ENCODE measurements around the gene ERC2. TPM values are rescaled to one million over a fixed set of nuclear protein-coding genes. Genes with fewer than 3 reads are reported as not detected.

The ERC2 gene
- total RNA-seq (2016; rRNA removed; fragmentation: Illumina TruSeq; extraction: Trizol) (0.22 and 0.28 TPM in 2 replicates), polyA plus RNA-seq (2011; rRNA removed) (0.08 and 0.16 TPM in 2 replicates), polyA minus RNA-seq (2011; rRNA and poly(A)+ RNA removed; ENCODE audit: low replicate concordance) (0.74 TPM in 1 of 2 replicates, not detected in the other), Bru-seq, nascent RNA (percentile 8 among the genes with signal in this experiment), BruChase-seq, experiment 1, labeled RNA remaining after a 6-hour chase (percentile 3 among the genes with signal in this experiment), BruChase-seq, experiment 2, labeled RNA remaining after a 2-hour chase (percentile 6 among the genes with signal in this experiment)
- 0.10 TPM in 1 of 2 replicates, not detected in the other for total RNA-seq (2016; cell fraction: cytosol; rRNA removed; fragmentation: Illumina TruSeq; extraction: Trizol; ENCODE audit: low read depth)
- total RNA-seq (2016; cell fraction: insoluble cytoplasmic fraction; rRNA removed; fragmentation: Illumina TruSeq; extraction: Trizol): not detected in 2 replicates
- not detected in 2 replicates for total RNA-seq (2016; cell fraction: membrane; rRNA removed; fragmentation: Illumina TruSeq; extraction: Trizol)
- not detected in 2 replicates for total RNA-seq (2016; cell fraction: nucleus; rRNA removed; fragmentation: Illumina TruSeq; extraction: Trizol)
- 0.08 TPM in 1 of 2 replicates, not detected in the other for polyA plus RNA-seq (2011; cell fraction: cytosol; rRNA removed)
- not detected in 2 replicates for polyA plus RNA-seq (2011; cell fraction: nucleus; rRNA removed)
- polyA plus RNA-seq (2012): not detected in 2 replicates
- polyA plus RNA-seq (2016; cell fraction: cytosol; fragmentation: Illumina TruSeq; extraction: Trizol; ENCODE audit: low read depth): 0.25 and 0.46 TPM in 2 replicates
- 0.29 TPM in 1 of 2 replicates, not detected in the other for polyA plus RNA-seq (2016; cell fraction: insoluble cytoplasmic fraction; fragmentation: Illumina TruSeq; extraction: Trizol; ENCODE audit: low read depth)
- polyA plus RNA-seq (2016; cell fraction: membrane; fragmentation: Illumina TruSeq; extraction: Trizol; ENCODE audit: low read depth): not detected in 2 replicates
- 0.34 TPM in 1 of 2 replicates, not detected in the other for polyA plus RNA-seq (2016; cell fraction: nucleus; fragmentation: Illumina TruSeq; extraction: Trizol; ENCODE audit: insufficient read depth, low read depth)
- polyA minus RNA-seq (2011; cell fraction: cytosol; rRNA and poly(A)+ RNA removed): not detected in 2 replicates
- 0.25 and 0.39 TPM in 2 replicates for polyA minus RNA-seq (2011; cell fraction: nucleus; rRNA and poly(A)+ RNA removed)
- long read RNA-seq, experiment 1: 0 reads
- long read RNA-seq, experiment 2, partial matches to known transcripts: 0 of 1 reads
- long read RNA-seq, experiment 2, other reads (novel, unspliced or antisense): 1 of 1 reads

GRCh38 chr3:56468184-56469106 lies at the start of gene ERC2:
Gene ERC2, minus strand, starts transcription at chr3:56468467.
- intact Hi-C loops (cut with micrococcal nuclease; ENCODE audit: unreplicated experiment) (no loop called here), in situ Hi-C loops (cut with HindIII; ENCODE audit: extremely low pct_ligation_motif_present, low pct_unique_long_range_greater_than_20kb) (no loop called here)
- Histone ChIP-seq H3K36me3 (replicated peaks in 1 of 2; ENCODE audit: control insufficient read depth in 1 of 2, insufficient read depth in 2 of 2, low read length in 2 of 2) (no peaks in the 10 kb centered on the region), H3K9me3 (ENCODE audit: low read length) (no peaks in the 10 kb centered on the region), H3K4me1 (ENCODE audit: insufficient read depth, low read length) (peaks cover 13% of the 10 kb centered on the region), H3K4me3 (replicated peaks in 1 of 3; ENCODE audit: insufficient read depth in 1 of 3, low read depth in 2 of 3, low read length in 3 of 3) (peak within 1 kb of the TSS; percentile 37 to 68 (median 57); a peak in 5 of 6 replicates), H3K27me3 (ENCODE audit: control insufficient read depth in 1 of 2, insufficient read depth in 2 of 2, low read length in 2 of 2) (peaks cover 1 to 25% of the 10 kb centered on the region in 2 experiments), H3K79me2 (ENCODE audit: insufficient read depth, low read length) (no peaks in the 10 kb centered on the region), H4K20me1 (ENCODE audit: insufficient read depth, low read length) (no peaks in the 10 kb centered on the region), H2AFZ (ENCODE audit: low read length) (no peak within 1 kb of the TSS), H3K27ac (ENCODE audit: extremely low read length, insufficient read depth, low read length) (no peak within 1 kb of the TSS), H3K4me2 (ENCODE audit: low read depth, low read length) (peak within 1 kb of the TSS; percentile 74), H3K9ac (ENCODE audit: insufficient read depth, low read depth, low read length) (no peak within 1 kb of the TSS)
- CTCF ChIA-PET (ENCODE audit: low intra/inter-chr PET ratio, low total read pairs): no interaction called here
- ATAC-seq (peak; percentile 92), DNase-seq (ENCODE audit: low spot score) (peak; percentile 34), FAIRE-seq (no peak)
- no TSS peak for BruUV-seq (replicated peaks)
- 5% methylated on average over 39 of the region's 82 CpGs for WGBS (ENCODE audit: low lambda C conversion rate)
- POLR2A ChIA-PET: no interaction called here
- TF ChIP-seq GTF3A (CRISPR knock-in tag; conservative IDR thresholded peaks at IDR 0.05) (no peak), KDM3A (CRISPR knock-in tag; IDR thresholded peaks at IDR 0.05; ENCODE audit: low read depth) (no peak), RBM22 (optimal IDR thresholded peaks at IDR 0.05; ENCODE audit: low read length) (no peak), SMAD3 (CRISPR knock-in tag; IDR thresholded peaks at IDR 0.05) (no peak), ZNF337 (CRISPR knock-in tag; IDR thresholded peaks at IDR 0.05; ENCODE audit: borderline replicate concordance, low read depth) (no peak), CTCF (CRISPR knock-in tag; IDR thresholded peaks at IDR 0.05) (peak; percentile 25), CERS6 (CRISPR knock-in tag; IDR thresholded peaks at IDR 0.05) (no peak), HOXA3 (CRISPR knock-in tag; IDR thresholded peaks at IDR 0.05) (no peak), SMC3 (IDR thresholded peaks at IDR 0.05; ENCODE audit: low read length) (no peak), EZH2 (conservative IDR thresholded peaks at IDR 0.05; ENCODE audit: low read depth, low read length) (no peak), ZNF772 (CRISPR knock-in tag; IDR thresholded peaks at IDR 0.05) (no peak), ZBTB1 (CRISPR knock-in tag; IDR thresholded peaks at IDR 0.05; ENCODE audit: borderline replicate concordance) (no peak), ZBTB7A (CRISPR knock-in tag; IDR thresholded peaks at IDR 0.05) (0 out of 2 replicates have a peak, but pooled peaks have one; percentile 32), TEAD3 (CRISPR knock-in tag; optimal IDR thresholded peaks at IDR 0.05; ENCODE audit: borderline replicate concordance) (peak; percentile 68), MAX (IDR thresholded peaks at IDR 0.05) (no peak), CREB3 (CRISPR knock-in tag; IDR thresholded peaks at IDR 0.05) (no peak)
